K562 (cell line): ENCODE measurements around the gene PLCG2.

Source experiments
- GTF2A2 ChIP-seq: IDR thresholded peaks from 2 replicates; pipeline ENCODE4 v1.6.1; 2016; ENCODE audit warnings: mild to moderate bottlenecking, missing genetic modification characterization, missing compliant biosample characterization
- MXI1 ChIP-seq: IDR thresholded peaks from 2 replicates; pipeline ENCODE4 v1.6.1; 2011; ENCODE audit warnings: low read depth, mild to moderate bottlenecking, improper control_type of control experiment, low read length
- MYC ChIP-seq, 2 experiments: fragments of 250-450 bp in 1 of 2; sonication (Bioruptor Pico) in 1 of 2; IDR thresholded peaks; 2 replicates each; pipeline versions ENCODE4 v1.5.1 to v1.6.1; 2012 to 2021; ENCODE audit warnings: low read depth in 2 of 2, borderline replicate concordance in 1 of 2, improper control_type of control experiment in 1 of 2, low read length in 1 of 2, mild to moderate bottlenecking in 1 of 2, moderate library complexity in 1 of 2
- NR2F6 ChIP-seq: fragments of 450-650 bp; formaldehyde crosslinking; IDR thresholded peaks from 2 replicates; pipeline ENCODE4 v1.4.0; 2020; ENCODE audit warnings: mild to moderate bottlenecking
- TF ChIP-seq, protein P1 (sequence below), 3 experiments: IDR thresholded peaks in 2 of 3; conservative IDR thresholded peaks in 1 of 3; 2 replicates each; pipeline ENCODE4 v1.5.1; 2011 to 2012; ENCODE audit warnings: low read length in 3 of 3, mild to moderate bottlenecking in 3 of 3, control low read depth in 2 of 3, improper control_type of control experiment in 1 of 3, inconsistent platforms in 1 of 3, low read depth in 1 of 3, mixed read lengths in 1 of 3, moderate library complexity in 1 of 3; ENCODE audit not compliant: insufficient read depth in 2 of 3
- TF ChIP-seq, protein P2 (sequence below), 2 experiments: fragments of 450-650 bp; formaldehyde crosslinking in 1 of 2; IDR thresholded peaks; 2 replicates each; pipeline versions ENCODE4 v1.4.0 to v1.6.1; 2014 to 2020; ENCODE audit warnings: mild to moderate bottlenecking in 2 of 2, borderline replicate concordance in 1 of 2, low read depth in 1 of 2

DNA sequence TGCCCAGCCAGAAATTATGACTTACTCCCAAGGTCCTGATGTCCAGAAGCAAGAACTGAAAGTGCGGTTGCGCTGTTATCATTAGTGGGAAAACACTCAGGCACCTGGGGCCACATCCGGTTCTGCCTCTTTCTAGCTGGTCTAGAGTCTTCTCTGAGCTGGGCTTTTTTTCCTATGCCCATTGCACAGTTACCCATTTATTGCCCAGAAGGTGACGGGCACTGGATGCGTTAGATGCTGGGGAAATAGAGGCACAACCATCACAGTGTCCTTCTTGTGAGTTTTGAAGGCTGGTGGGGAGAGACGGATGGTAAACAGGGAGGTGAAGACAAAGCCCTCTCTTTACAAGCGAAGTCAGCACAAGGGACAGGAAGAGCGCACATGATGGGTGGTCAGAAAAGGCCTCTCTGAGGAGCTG is 37.7 kb downstream of the PLCG2 start:
- TF ChIP-seq MYC (IDR thresholded peaks at IDR 0.05; ENCODE audit: low read depth, low read length) = no peak
- no peak for TF ChIP-seq MYC (CRISPR knock-in tag; IDR thresholded peaks at IDR 0.05; ENCODE audit: borderline replicate concordance, low read depth)
- TF ChIP-seq, protein P1, sequence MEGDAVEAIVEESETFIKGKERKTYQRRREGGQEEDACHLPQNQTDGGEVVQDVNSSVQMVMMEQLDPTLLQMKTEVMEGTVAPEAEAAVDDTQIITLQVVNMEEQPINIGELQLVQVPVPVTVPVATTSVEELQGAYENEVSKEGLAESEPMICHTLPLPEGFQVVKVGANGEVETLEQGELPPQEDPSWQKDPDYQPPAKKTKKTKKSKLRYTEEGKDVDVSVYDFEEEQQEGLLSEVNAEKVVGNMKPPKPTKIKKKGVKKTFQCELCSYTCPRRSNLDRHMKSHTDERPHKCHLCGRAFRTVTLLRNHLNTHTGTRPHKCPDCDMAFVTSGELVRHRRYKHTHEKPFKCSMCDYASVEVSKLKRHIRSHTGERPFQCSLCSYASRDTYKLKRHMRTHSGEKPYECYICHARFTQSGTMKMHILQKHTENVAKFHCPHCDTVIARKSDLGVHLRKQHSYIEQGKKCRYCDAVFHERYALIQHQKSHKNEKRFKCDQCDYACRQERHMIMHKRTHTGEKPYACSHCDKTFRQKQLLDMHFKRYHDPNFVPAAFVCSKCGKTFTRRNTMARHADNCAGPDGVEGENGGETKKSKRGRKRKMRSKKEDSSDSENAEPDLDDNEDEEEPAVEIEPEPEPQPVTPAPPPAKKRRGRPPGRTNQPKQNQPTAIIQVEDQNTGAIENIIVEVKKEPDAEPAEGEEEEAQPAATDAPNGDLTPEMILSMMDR (IDR thresholded peaks at IDR 0.05 in 2 of 3, conservative IDR thresholded peaks at IDR 0.05 in 1 of 3; ENCODE audit: insufficient read depth in 2 of 3, low read depth in 1 of 3, low read length in 3 of 3) = no peak
- no peak for TF ChIP-seq NR2F6 (CRISPR knock-in tag)
- TF ChIP-seq GTF2A2 (tag) = no peak
- TF ChIP-seq, protein P2, sequence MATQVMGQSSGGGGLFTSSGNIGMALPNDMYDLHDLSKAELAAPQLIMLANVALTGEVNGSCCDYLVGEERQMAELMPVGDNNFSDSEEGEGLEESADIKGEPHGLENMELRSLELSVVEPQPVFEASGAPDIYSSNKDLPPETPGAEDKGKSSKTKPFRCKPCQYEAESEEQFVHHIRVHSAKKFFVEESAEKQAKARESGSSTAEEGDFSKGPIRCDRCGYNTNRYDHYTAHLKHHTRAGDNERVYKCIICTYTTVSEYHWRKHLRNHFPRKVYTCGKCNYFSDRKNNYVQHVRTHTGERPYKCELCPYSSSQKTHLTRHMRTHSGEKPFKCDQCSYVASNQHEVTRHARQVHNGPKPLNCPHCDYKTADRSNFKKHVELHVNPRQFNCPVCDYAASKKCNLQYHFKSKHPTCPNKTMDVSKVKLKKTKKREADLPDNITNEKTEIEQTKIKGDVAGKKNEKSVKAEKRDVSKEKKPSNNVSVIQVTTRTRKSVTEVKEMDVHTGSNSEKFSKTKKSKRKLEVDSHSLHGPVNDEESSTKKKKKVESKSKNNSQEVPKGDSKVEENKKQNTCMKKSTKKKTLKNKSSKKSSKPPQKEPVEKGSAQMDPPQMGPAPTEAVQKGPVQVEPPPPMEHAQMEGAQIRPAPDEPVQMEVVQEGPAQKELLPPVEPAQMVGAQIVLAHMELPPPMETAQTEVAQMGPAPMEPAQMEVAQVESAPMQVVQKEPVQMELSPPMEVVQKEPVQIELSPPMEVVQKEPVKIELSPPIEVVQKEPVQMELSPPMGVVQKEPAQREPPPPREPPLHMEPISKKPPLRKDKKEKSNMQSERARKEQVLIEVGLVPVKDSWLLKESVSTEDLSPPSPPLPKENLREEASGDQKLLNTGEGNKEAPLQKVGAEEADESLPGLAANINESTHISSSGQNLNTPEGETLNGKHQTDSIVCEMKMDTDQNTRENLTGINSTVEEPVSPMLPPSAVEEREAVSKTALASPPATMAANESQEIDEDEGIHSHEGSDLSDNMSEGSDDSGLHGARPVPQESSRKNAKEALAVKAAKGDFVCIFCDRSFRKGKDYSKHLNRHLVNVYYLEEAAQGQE (IDR thresholded peaks at IDR 0.05; ENCODE audit: borderline replicate concordance) = no peak
- TF ChIP-seq, protein P2 (CRISPR knock-in tag; IDR thresholded peaks at IDR 0.05; ENCODE audit: low read depth) = no peak
- TF ChIP-seq MXI1 = no peak
